ENCODE results near the gene MUCL1. TPM values are rescaled to one million over a fixed set of nuclear protein-coding genes. Genes with fewer than 3 reads are reported as not detected.

MUCL1 gene
- not detected for total RNA-seq

GRCh38 chr12:54853933-54854538 is at the start of gene MUCL1:
MUCL1 (plus strand) TSS chr12:54854516; CDS start chr12:54854583, 67 bp downstream.
- ATAC-seq (ENCODE audit: low FRiP score) (no peak), DNase-seq (ENCODE audit: low spot score) (no peak)
- no peak for TF ChIP-seq CTCF (IDR thresholded peaks at IDR 0.05)

- no peak for TF ChIP-seq CTCF (IDR thresholded peaks at IDR 0.05)
- ATAC-seq (ENCODE audit: low FRiP score) (no peak), DNase-seq (ENCODE audit: low spot score) (no peak)
These were observed 32.6 kb upstream of the MUCL1 start for GRCh38 chr12:54821676-54822075.

- DNase-seq (ENCODE audit: low spot score): no peak
- no peak for TF ChIP-seq CTCF (IDR thresholded peaks at IDR 0.05)
- no peak for ATAC-seq (ENCODE audit: low FRiP score)
These were observed 29.9 kb upstream of the MUCL1 start for GRCh38 chr12:54824402-54824801.

GRCh38 chr12:54829511-54829910 is 24.8 kb upstream of the MUCL1 start:
- no peak for TF ChIP-seq CTCF (IDR thresholded peaks at IDR 0.05)
- DNase-seq (ENCODE audit: low spot score): no peak
- no peak for ATAC-seq (ENCODE audit: low FRiP score)

- no peak for TF ChIP-seq CTCF (IDR thresholded peaks at IDR 0.05)
- no peak for DNase-seq (ENCODE audit: low spot score)
- no peak for ATAC-seq (ENCODE audit: low FRiP score)
These were observed 24.1 kb upstream of the MUCL1 start for GRCh38 chr12:54830199-54830598.

GRCh38 chr12:54831631-54832030 is 22.7 kb upstream of the MUCL1 start:
- DNase-seq (ENCODE audit: low spot score) (no peak), ATAC-seq (ENCODE audit: low FRiP score) (no peak)
- TF ChIP-seq CTCF (IDR thresholded peaks at IDR 0.05): no peak

GRCh38 chr12:54840244-54840865 is 14.0 kb upstream of the MUCL1 start:
- ATAC-seq (ENCODE audit: low FRiP score) (no peak), DNase-seq (ENCODE audit: low spot score) (no peak)
- no peak for TF ChIP-seq CTCF (IDR thresholded peaks at IDR 0.05)
